GM12874 (cell line): ENCODE results near the gene DOK6.

ENCODE experiments used
- TF ChIP-seq, protein P1 (sequence below): IDR thresholded peaks from 2 replicates; pipeline ENCODE4 v1.5.1; 2011; ENCODE audit warnings: low read depth, mild to moderate bottlenecking, control low read depth, low read length, moderate library complexity; ENCODE audit not compliant: insufficient read depth

The DOK6 gene

DNA sequence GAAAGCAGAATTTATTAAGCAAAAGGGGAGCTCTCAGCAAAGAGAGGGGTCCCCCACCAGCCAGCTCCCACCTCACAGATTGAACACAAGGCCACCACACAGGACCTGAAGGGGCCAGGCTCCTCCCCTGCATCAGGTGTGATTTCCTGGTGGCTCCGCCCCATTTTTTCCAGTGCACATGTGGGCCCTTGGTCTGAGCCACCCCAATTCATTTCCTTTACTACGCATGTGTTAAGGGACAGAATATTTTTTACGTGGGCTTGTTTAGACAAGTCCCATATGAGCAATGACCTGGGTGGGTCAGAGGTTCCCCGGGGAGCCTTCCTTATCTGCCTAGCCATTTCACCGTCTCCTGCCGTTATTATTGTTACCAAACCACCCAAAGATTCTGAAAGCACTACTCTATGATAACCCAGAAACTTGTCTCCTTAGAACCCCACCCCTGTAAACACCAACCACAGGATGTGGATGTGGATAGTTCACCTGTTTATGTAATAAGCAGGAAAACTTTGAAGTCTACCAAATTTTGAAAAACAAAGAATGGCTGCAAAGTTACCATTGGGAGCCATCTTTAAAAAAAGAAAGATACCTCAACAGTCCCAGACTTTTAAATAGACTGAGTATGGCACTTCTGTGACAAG is 355.3 kb downstream of the DOK6 start:
- TF ChIP-seq, protein P1, sequence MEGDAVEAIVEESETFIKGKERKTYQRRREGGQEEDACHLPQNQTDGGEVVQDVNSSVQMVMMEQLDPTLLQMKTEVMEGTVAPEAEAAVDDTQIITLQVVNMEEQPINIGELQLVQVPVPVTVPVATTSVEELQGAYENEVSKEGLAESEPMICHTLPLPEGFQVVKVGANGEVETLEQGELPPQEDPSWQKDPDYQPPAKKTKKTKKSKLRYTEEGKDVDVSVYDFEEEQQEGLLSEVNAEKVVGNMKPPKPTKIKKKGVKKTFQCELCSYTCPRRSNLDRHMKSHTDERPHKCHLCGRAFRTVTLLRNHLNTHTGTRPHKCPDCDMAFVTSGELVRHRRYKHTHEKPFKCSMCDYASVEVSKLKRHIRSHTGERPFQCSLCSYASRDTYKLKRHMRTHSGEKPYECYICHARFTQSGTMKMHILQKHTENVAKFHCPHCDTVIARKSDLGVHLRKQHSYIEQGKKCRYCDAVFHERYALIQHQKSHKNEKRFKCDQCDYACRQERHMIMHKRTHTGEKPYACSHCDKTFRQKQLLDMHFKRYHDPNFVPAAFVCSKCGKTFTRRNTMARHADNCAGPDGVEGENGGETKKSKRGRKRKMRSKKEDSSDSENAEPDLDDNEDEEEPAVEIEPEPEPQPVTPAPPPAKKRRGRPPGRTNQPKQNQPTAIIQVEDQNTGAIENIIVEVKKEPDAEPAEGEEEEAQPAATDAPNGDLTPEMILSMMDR = no peak

DNA sequence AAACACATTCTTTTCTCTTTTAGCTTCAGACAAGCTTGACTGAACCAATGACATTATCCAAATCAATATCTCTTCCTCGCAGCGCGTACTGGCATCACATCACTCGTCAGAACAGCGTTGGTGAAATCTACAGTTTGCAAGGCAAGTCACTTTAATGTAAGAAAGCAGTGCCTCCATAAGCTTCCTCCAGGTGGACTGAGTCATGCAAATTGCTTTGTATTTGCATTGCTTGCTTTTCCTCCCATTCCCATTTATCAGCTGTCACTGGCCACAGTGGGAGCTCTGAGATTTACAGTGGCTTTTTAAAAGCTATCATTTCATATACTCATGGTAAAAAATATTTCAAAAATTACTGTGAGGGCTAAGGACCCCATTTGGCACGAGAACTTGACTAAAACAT is 357.0 kb downstream of the DOK6 start:
- TF ChIP-seq, protein P1 = no peak

DNA sequence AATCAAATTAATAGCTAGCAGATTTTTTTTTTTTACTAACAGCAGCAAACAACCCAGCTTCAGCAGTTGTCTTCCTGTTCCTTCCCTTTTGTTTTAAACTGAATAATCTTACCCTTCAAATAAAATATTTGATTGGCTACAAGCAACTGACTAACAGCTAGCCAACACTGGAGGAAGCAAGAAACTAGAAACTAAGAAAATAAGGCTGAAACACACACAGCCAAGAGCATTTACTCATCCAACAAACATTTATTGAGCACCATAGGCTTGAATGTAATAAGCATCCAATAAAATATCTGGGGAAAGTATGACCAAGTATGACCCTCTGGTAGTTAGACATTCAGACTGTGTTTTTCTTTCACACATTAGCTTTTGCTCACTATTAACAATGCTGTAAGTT is 357.8 kb downstream of the DOK6 start:
- TF ChIP-seq, protein P1 = no peak

DNA sequence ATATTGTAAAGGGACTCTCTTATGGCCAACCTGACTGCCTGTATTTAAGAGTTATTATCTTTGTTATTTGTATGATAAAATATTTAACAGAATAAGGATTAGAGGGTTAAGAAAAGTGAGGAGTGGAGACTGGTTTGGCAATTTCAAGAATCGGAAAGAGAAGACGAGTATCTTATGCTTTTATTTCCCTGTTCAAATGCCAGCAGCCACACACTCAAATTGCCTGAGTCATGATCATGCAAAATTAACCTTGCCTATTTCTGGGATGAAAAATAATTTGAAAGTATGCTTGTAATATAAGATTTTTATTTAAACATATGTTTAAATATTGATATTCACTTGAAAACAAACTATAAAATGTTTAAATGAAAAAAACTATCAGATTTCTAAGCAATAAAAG is 358.4 kb downstream of the DOK6 start:
- TF ChIP-seq, protein P1 = no peak

DNA sequence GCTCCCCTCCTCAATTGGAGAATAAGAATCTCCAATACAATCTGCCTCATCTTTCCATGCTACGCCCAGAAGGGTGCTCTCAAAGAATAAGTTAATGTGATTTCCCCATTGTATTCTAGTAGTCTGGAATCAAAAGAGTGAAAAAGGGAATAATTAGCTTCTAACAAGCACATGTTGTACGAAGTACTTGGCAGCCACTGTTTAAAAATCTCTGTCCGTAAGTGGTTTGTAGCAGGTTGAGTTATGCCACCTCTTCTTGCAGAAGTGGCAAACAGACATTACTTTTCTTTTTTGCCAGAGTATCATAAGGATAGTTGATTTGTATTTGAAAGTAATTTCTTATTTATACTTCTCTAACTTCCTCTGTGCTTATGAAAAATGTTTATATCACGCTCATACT is 362.3 kb downstream of the DOK6 start:
- TF ChIP-seq, protein P1 = no peak

DNA sequence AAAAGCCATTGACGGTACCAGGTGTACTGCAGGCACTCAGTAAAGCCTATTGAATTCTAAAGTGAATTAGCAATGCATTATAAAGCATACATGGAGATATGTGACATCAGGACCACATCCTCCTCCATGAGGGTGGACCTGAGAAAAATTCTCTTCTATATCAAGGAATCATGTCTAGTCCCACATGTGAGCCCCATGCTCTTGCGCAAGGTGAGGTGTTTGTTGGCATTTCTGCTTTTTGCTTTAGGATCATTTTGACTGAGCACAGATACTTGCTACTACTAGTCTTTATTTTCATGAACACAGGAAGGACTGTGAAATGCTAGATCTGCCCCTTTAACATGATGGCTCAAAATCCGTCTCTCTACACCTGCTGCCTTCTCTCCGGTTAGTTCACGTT is 363.1 kb downstream of the DOK6 start:
- TF ChIP-seq, protein P1 = no peak

DNA sequence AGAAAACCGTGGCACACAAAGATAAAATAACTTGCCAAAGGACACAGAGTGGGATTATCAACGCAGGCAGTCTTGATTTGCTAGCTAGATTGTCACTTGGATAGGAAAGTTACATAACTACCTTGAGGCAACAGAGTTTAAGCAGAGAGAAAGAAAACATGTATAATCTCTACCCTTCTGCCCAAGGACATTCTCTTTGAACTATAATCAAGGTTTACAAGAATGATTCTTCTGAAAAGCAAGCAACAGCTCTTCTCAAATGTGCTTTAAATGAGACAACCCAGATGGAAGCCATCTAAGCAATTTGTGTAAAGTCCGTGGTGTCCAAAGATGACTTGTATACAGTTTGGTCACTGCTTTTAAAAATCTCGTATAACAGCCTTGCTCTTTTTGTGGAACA is 369.6 kb downstream of the DOK6 start:
- TF ChIP-seq, protein P1 = no peak
